GM12878 (cell line): ENCODE results near the gene ARHGEF33. TPM values are rescaled to one million over a fixed set of nuclear protein-coding genes. Genes with fewer than 3 reads are reported as not detected.
"Not testable (repeated sequence)": the region's sequence is repeated elsewhere in the genome, so short reads cannot be mapped to it uniquely, and the experiment has no call there.

Source experiments
- ATAC-seq: fragments of 200-7000 bp; cut with Tn5 transposase; 3 replicates; pipeline ENCODE4 v1.9.1; 2020; ENCODE audit warnings: mild to moderate bottlenecking, moderate library complexity
- BruUV-seq: library from RNA; stranded (reverse); fragments of 400-500 nt; replicated peaks from 2 replicates; lab custom pipeline; 2021; lab: Mats Ljungman, UMichigan
- CTCF ChIA-PET: fragments of 300-600 bp; sonication (Branson Sonifier 250); formaldehyde crosslinking; extraction: SDS; loops from one replicate; lab custom pipeline; 2021; ENCODE audit warnings: inconsistent platforms; lab: Yijun Ruan, JAX
- POLR2A ChIA-PET: fragments of 350-600 bp; formaldehyde crosslinking; extraction: SDS; loops from one replicate; lab custom pipeline; 2021; ENCODE audit warnings: inconsistent platforms; lab: Charles Lee
- RAD21 ChIA-PET: fragments of 300-600 bp; sonication (Branson Sonifier 250); formaldehyde crosslinking; loops from one replicate; lab custom pipeline; 2023; ENCODE audit warnings: antibody characterized with exemption; ENCODE audit not compliant: unreplicated experiment; lab: Charles Lee
- SMC1A ChIA-PET: fragments of 300-600 bp; sonication (Branson Sonifier 250); formaldehyde crosslinking; loops from one replicate; lab custom pipeline; 2023; ENCODE audit not compliant: unreplicated experiment, uncharacterized antibody; lab: Charles Lee
- DNase-seq: peaks from one replicate; pipeline ENCODE4 v3.0.0-alpha.2; 2011; ENCODE audit warnings: low read depth, low spot score
- FAIRE-seq: peaks from 3 replicates; lab custom pipeline; 2011; peaks lifted over from hg19 to GRCh38; lab: Jason Lieb, UNC
- H2AFZ ChIP-seq: 2 replicates; pipeline ENCODE4 v1.6.0; 2011; ENCODE audit warnings: low read depth, low read length, control low read depth; ENCODE audit not compliant: control insufficient read depth
- H3K27ac ChIP-seq: 2 replicates; pipeline ENCODE4 v1.5.1; 2011; ENCODE audit warnings: control low read depth; ENCODE audit not compliant: control insufficient read depth, insufficient read depth
- H3K27me3 ChIP-seq, 2 experiments: replicated peaks in 1 of 2; 2 replicates each; pipeline versions ENCODE4 v1.6.0 to v1.6.1; 2011; ENCODE audit warnings: low read length in 1 of 2; ENCODE audit not compliant: control insufficient read depth in 2 of 2, insufficient read depth in 2 of 2
- H3K36me3 ChIP-seq, 2 experiments: 2 replicates each; pipeline ENCODE4 v1.5.1; 2011; ENCODE audit warnings: low read length in 1 of 2; ENCODE audit not compliant: control insufficient read depth in 2 of 2, insufficient read depth in 2 of 2
- H3K4me1 ChIP-seq: 2 replicates; pipeline ENCODE4 v1.6.1; 2011; ENCODE audit warnings: mild to moderate bottlenecking, low read length, moderate library complexity, mixed read lengths; ENCODE audit not compliant: control insufficient read depth, insufficient read depth
- H3K4me2 ChIP-seq: 2 replicates; pipeline ENCODE4 v1.6.0; 2011; ENCODE audit warnings: control low read depth; ENCODE audit not compliant: control insufficient read depth, insufficient read depth
- H3K4me3 ChIP-seq: fragments of 200-600 bp; sonication (generic); 2 replicates; pipeline ENCODE4 v1.5.1; 2016
- H3K79me2 ChIP-seq: 2 replicates; pipeline ENCODE4 v1.6.0; 2011; ENCODE audit warnings: low read length; ENCODE audit not compliant: control insufficient read depth, insufficient read depth
- H3K9ac ChIP-seq: 2 replicates; pipeline ENCODE4 v1.8.0; 2011; ENCODE audit warnings: low read length, control low read depth, mixed read lengths; ENCODE audit not compliant: control insufficient read depth, insufficient read depth
- H3K9me3 ChIP-seq: replicated peaks from 3 replicates; pipeline ENCODE4 v1.5.1; 2011; ENCODE audit warnings: mild to moderate bottlenecking, low read length; ENCODE audit not compliant: control insufficient read depth, insufficient read depth
- H4K20me1 ChIP-seq: 2 replicates; pipeline ENCODE4 v1.6.0; 2011; ENCODE audit not compliant: control insufficient read depth, insufficient read depth
- ATF7 ChIP-seq: fragments of 450-650 bp; IDR thresholded peaks from 2 replicates; pipeline ENCODE4 v1.6.1; 2016; ENCODE audit warnings: low read depth, mild to moderate bottlenecking
- BMI1 ChIP-seq: fragments of 450-650 bp; IDR thresholded peaks from 2 replicates; pipeline ENCODE4 v1.6.1; 2016; ENCODE audit warnings: mild to moderate bottlenecking, moderate library complexity, borderline replicate concordance
- WGBS: methylation state at CpG from one replicate; pipeline ENCODE4 v1.1.6; 2016; ENCODE audit warnings: low lambda C conversion rate; ENCODE audit not compliant: insufficient replicate concordance, insufficient coverage; ENCODE audit errors: missing lambda C conversion rate; 5-methylcytosine and 5-hydroxymethylcytosine counted together
- in situ Hi-C: fragments of 300-500 bp; cut with MboI; formaldehyde crosslinking; loops from 9 replicates; pipeline ENCODE4 v1.14.3; 2018; ENCODE audit warnings: mixed read lengths
- intact Hi-C: fragments of 100-400 bp; cut with micrococcal nuclease; formaldehyde crosslinking; loops from one replicate; pipeline ENCODE4 v1.14.2; 2022; ENCODE audit not compliant: unreplicated experiment
- polyA plus RNA-seq, 11 experiments: library from polyadenylated mRNA; depleted of rRNA in 4 of 11; unstranded in 6 of 11; stranded (reverse) in 5 of 11; fragments of >200 nt; fragmentation: Nextera tagmentation in 4 of 11; fragmentation: Illumina TruSeq in 1 of 11; extraction: Ambion mirVana in 4 of 11; extraction: Trizol in 1 of 11; gene quantifications; 1 replicate in 1 of 11; 2 replicates in 10 of 11; pipeline versions ENCODE4 v1.2.1 to v1.2.3, GENCODE V29; 2011 to 2016; ENCODE audit warnings: inconsistent platforms in 2 of 11, missing spikeins in 2 of 11, low read depth in 1 of 11
- total RNA-seq, 4 experiments: library from RNA; depleted of rRNA in 3 of 4; stranded (reverse); fragments of >200 nt in 3 of 4; fragmentation: Illumina TruSeq in 1 of 4; extraction: Trizol in 1 of 4; gene quantifications; 2 replicates each; pipeline versions ENCODE4 v1.2.1 to v1.2.3, GENCODE V29; 2013 to 2021
- TF ChIP-seq, protein P1 (sequence below): fragments of 450-650 bp; formaldehyde crosslinking; IDR thresholded peaks from 2 replicates; pipeline ENCODE4 v1.4.0; 2022; ENCODE audit warnings: mild to moderate bottlenecking, moderate library complexity
- TF ChIP-seq, protein P2 (sequence below): fragments of 450-650 bp; IDR thresholded peaks from 2 replicates; pipeline ENCODE4 v1.6.1; 2017; ENCODE audit warnings: mild to moderate bottlenecking
- TF ChIP-seq, protein P3 (sequence below), 3 experiments: IDR thresholded peaks in 2 of 3; conservative IDR thresholded peaks in 1 of 3; 2 replicates each; pipeline ENCODE4 v1.5.1; 2011; ENCODE audit warnings: low read depth in 3 of 3, low read length in 3 of 3, mild to moderate bottlenecking in 3 of 3, control low read depth in 2 of 3, moderate library complexity in 2 of 3, inconsistent platforms in 1 of 3, mixed read lengths in 1 of 3; ENCODE audit not compliant: control insufficient read depth in 2 of 3, insufficient read depth in 1 of 3; ENCODE audit errors: extremely low read depth in 1 of 3

Gene ARHGEF33
- total and polyA plus RNA-seq, 10 of the 15 experiments (the other 5 are each of a cell fraction or from before 2014, with no cell fraction given), result 0.01 to 0.08 (median 0.05) TPM; not detected in 4

DNA sequence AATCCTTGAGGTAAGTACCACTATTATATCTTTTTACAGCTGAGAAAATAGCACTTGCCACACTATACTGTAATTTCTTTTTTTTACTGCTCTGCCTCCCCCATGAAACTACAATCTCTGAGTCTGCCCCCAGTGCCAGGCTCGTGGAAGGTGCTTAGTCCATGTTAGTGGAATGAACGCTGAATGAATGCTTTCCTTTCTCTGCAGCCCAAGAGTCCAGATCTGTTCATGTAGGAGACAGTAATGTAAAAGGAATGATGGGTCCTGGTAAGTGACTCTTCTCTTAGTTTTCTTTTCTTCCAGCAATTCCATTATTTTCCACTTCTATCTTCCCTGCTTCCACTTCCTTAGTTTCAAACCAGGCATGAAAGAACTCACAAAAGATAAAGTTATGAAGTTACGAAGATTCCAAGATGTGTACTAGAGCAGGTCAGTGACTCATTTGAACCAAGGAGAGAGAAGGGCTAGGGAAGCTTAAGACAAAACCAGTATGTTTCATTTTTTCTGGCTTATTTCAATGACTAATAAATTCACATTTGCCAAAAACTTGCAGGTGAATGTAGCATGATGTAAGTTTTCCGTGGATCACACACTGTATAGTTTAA lies 46.0 kb downstream of the ARHGEF33 start (continued):
- TF ChIP-seq, protein P1, sequence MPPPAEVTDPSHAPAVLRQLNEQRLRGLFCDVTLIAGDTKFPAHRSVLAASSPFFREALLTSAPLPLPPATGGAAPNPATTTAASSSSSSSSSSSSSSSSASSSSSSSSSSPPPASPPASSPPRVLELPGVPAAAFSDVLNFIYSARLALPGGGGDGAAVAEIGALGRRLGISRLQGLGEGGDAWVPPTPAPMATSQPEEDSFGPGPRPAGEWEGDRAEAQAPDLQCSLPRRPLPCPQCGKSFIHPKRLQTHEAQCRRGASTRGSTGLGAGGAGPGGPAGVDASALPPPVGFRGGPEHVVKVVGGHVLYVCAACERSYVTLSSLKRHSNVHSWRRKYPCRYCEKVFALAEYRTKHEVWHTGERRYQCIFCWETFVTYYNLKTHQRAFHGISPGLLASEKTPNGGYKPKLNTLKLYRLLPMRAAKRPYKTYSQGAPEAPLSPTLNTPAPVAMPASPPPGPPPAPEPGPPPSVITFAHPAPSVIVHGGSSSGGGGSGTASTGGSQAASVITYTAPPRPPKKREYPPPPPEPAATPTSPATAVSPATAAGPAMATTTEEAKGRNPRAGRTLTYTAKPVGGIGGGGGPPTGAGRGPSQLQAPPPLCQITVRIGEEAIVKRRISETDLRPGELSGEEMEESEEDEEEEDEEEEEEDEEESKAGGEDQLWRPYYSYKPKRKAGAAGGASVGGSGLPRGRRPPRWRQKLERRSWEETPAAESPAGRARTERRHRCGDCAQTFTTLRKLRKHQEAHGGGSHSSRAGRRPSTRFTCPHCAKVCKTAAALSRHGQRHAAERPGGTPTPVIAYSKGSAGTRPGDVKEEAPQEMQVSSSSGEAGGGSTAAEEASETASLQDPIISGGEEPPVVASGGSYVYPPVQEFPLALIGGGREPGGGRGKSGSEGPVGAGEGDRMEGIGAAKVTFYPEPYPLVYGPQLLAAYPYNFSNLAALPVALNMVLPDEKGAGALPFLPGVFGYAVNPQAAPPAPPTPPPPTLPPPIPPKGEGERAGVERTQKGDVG (CRISPR knock-in tag), result no peak
- TF ChIP-seq, protein P2, sequence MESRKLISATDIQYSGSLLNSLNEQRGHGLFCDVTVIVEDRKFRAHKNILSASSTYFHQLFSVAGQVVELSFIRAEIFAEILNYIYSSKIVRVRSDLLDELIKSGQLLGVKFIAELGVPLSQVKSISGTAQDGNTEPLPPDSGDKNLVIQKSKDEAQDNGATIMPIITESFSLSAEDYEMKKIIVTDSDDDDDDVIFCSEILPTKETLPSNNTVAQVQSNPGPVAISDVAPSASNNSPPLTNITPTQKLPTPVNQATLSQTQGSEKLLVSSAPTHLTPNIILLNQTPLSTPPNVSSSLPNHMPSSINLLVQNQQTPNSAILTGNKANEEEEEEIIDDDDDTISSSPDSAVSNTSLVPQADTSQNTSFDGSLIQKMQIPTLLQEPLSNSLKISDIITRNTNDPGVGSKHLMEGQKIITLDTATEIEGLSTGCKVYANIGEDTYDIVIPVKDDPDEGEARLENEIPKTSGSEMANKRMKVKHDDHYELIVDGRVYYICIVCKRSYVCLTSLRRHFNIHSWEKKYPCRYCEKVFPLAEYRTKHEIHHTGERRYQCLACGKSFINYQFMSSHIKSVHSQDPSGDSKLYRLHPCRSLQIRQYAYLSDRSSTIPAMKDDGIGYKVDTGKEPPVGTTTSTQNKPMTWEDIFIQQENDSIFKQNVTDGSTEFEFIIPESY, result no peak
- no peak for TF ChIP-seq BMI1
- TF ChIP-seq, protein P3, sequence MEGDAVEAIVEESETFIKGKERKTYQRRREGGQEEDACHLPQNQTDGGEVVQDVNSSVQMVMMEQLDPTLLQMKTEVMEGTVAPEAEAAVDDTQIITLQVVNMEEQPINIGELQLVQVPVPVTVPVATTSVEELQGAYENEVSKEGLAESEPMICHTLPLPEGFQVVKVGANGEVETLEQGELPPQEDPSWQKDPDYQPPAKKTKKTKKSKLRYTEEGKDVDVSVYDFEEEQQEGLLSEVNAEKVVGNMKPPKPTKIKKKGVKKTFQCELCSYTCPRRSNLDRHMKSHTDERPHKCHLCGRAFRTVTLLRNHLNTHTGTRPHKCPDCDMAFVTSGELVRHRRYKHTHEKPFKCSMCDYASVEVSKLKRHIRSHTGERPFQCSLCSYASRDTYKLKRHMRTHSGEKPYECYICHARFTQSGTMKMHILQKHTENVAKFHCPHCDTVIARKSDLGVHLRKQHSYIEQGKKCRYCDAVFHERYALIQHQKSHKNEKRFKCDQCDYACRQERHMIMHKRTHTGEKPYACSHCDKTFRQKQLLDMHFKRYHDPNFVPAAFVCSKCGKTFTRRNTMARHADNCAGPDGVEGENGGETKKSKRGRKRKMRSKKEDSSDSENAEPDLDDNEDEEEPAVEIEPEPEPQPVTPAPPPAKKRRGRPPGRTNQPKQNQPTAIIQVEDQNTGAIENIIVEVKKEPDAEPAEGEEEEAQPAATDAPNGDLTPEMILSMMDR (IDR thresholded peaks at IDR 0.05 in 2 of 3, conservative IDR thresholded peaks at IDR 0.05 in 1 of 3; ENCODE audit: control insufficient read depth in 2 of 3, extremely low read depth in 1 of 3, insufficient read depth in 1 of 3, low read depth in 3 of 3, low read length in 3 of 3), result no peak
- no peak for TF ChIP-seq ATF7

DNA sequence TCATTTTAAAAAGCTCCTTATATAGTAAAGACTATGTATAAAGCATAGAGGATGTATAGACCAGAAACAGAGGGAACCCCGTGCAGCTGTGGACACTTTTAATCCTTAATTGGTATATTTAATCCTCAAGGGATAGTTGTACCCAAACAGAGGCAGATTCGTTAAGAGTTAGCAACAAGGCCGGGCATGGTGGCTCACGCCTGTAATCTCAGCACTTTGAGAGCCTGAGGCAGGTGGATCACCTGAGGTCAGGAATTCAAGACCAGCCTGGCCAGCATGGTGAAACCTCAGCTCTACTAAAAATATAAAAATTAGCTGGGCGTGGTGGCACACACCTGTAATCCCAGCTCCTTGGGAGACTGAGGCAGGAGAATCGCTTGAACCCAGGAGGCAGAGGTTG lies 46.8 kb downstream of the ARHGEF33 start:
- CTCF ChIA-PET, result interaction anchor here (1.8 kb wide), 1 partner anchor 11 kb away, joined by 5 read pairs; no protein-coding TSS in a partner anchor
- WGBS, result 25% methylated on average over 6 of the region's 6 CpGs
- H3K27ac ChIP-seq, H4K20me1 ChIP-seq, H3K9ac ChIP-seq, H3K4me2 ChIP-seq, H3K79me2 ChIP-seq, H3K36me3 ChIP-seq, intact Hi-C loops, H3K27me3 ChIP-seq, BruUV-seq, H2AFZ ChIP-seq, H3K9me3 ChIP-seq, SMC1A ChIA-PET, DNase-seq, ATAC-seq, H3K4me1 ChIP-seq, FAIRE-seq, H3K4me3 ChIP-seq, RAD21 ChIA-PET, in situ Hi-C loops: not testable (repeated sequence)
- POLR2A ChIA-PET, result interaction anchor here (0.6 kb wide), 1 partner anchor 35 kb away, joined by 4 read pairs; no protein-coding TSS in a partner anchor
